GM12878 (cell line): ENCODE results near the gene FAM8A1. TPM values are rescaled to one million over a fixed set of nuclear protein-coding genes. Genes with fewer than 3 reads are reported as not detected.

Source experiments
- ATAC-seq: fragments of 200-7000 bp; cut with Tn5 transposase; 3 replicates; pipeline ENCODE4 v1.9.1; 2020; ENCODE audit warnings: mild to moderate bottlenecking, moderate library complexity
- BruUV-seq: library from RNA; stranded (reverse); fragments of 400-500 nt; replicated peaks from 2 replicates; lab custom pipeline; 2021; lab: Mats Ljungman, UMichigan
- CTCF ChIA-PET: fragments of 300-600 bp; sonication (Branson Sonifier 250); formaldehyde crosslinking; extraction: SDS; loops from one replicate; lab custom pipeline; 2021; ENCODE audit warnings: inconsistent platforms; lab: Yijun Ruan, JAX
- POLR2A ChIA-PET: fragments of 350-600 bp; formaldehyde crosslinking; extraction: SDS; loops from one replicate; lab custom pipeline; 2021; ENCODE audit warnings: inconsistent platforms; lab: Charles Lee
- RAD21 ChIA-PET: fragments of 300-600 bp; sonication (Branson Sonifier 250); formaldehyde crosslinking; loops from one replicate; lab custom pipeline; 2023; ENCODE audit warnings: antibody characterized with exemption; ENCODE audit not compliant: unreplicated experiment; lab: Charles Lee
- SMC1A ChIA-PET: fragments of 300-600 bp; sonication (Branson Sonifier 250); formaldehyde crosslinking; loops from one replicate; lab custom pipeline; 2023; ENCODE audit not compliant: unreplicated experiment, uncharacterized antibody; lab: Charles Lee
- DNase-seq: peaks from one replicate; pipeline ENCODE4 v3.0.0-alpha.2; 2011; ENCODE audit warnings: low read depth, low spot score
- FAIRE-seq: peaks from 3 replicates; lab custom pipeline; 2011; peaks lifted over from hg19 to GRCh38; lab: Jason Lieb, UNC
- H2AFZ ChIP-seq: 2 replicates; pipeline ENCODE4 v1.6.0; 2011; ENCODE audit warnings: low read depth, low read length, control low read depth; ENCODE audit not compliant: control insufficient read depth
- H3K27ac ChIP-seq: 2 replicates; pipeline ENCODE4 v1.5.1; 2011; ENCODE audit warnings: control low read depth; ENCODE audit not compliant: control insufficient read depth, insufficient read depth
- H3K27me3 ChIP-seq, 2 experiments: replicated peaks in 1 of 2; 2 replicates each; pipeline versions ENCODE4 v1.6.0 to v1.6.1; 2011; ENCODE audit warnings: low read length in 1 of 2; ENCODE audit not compliant: control insufficient read depth in 2 of 2, insufficient read depth in 2 of 2
- H3K36me3 ChIP-seq, 2 experiments: 2 replicates each; pipeline ENCODE4 v1.5.1; 2011; ENCODE audit warnings: low read length in 1 of 2; ENCODE audit not compliant: control insufficient read depth in 2 of 2, insufficient read depth in 2 of 2
- H3K4me1 ChIP-seq: 2 replicates; pipeline ENCODE4 v1.6.1; 2011; ENCODE audit warnings: mild to moderate bottlenecking, low read length, moderate library complexity, mixed read lengths; ENCODE audit not compliant: control insufficient read depth, insufficient read depth
- H3K4me2 ChIP-seq: 2 replicates; pipeline ENCODE4 v1.6.0; 2011; ENCODE audit warnings: control low read depth; ENCODE audit not compliant: control insufficient read depth, insufficient read depth
- H3K4me3 ChIP-seq: fragments of 200-600 bp; sonication (generic); 2 replicates; pipeline ENCODE4 v1.5.1; 2016
- H3K79me2 ChIP-seq: 2 replicates; pipeline ENCODE4 v1.6.0; 2011; ENCODE audit warnings: low read length; ENCODE audit not compliant: control insufficient read depth, insufficient read depth
- H3K9ac ChIP-seq: 2 replicates; pipeline ENCODE4 v1.8.0; 2011; ENCODE audit warnings: low read length, control low read depth, mixed read lengths; ENCODE audit not compliant: control insufficient read depth, insufficient read depth
- H3K9me3 ChIP-seq: replicated peaks from 3 replicates; pipeline ENCODE4 v1.5.1; 2011; ENCODE audit warnings: mild to moderate bottlenecking, low read length; ENCODE audit not compliant: control insufficient read depth, insufficient read depth
- H4K20me1 ChIP-seq: 2 replicates; pipeline ENCODE4 v1.6.0; 2011; ENCODE audit not compliant: control insufficient read depth, insufficient read depth
- EED ChIP-seq: sonication (generic); IDR thresholded peaks from 2 replicates; pipeline ENCODE4 v1.6.1; 2016; ENCODE audit warnings: antibody characterized with exemption, low read depth
- FOS ChIP-seq: IDR thresholded peaks from 3 replicates; pipeline ENCODE4 v1.6.1; 2011; ENCODE audit warnings: borderline replicate concordance; ENCODE audit not compliant: insufficient read length; ENCODE audit errors: extremely low read depth
- IRF3 ChIP-seq: fragments of 450-650 bp; IDR thresholded peaks from 2 replicates; pipeline ENCODE4 v1.6.1; 2014; ENCODE audit warnings: mild to moderate bottlenecking
- IRF4 ChIP-seq: IDR thresholded peaks from 2 replicates; pipeline ENCODE4 v1.6.1; 2011; ENCODE audit warnings: low read depth, low read length
- PBX3 ChIP-seq: IDR thresholded peaks from 2 replicates; pipeline ENCODE4 v1.6.1; 2011; ENCODE audit warnings: mild to moderate bottlenecking, low read depth, low read length, moderate library complexity; ENCODE audit not compliant: insufficient replicate concordance
- TAF1 ChIP-seq: IDR thresholded peaks from 2 replicates; pipeline ENCODE4 v1.6.1; 2011; ENCODE audit warnings: mild to moderate bottlenecking, low read depth, low read length, borderline replicate concordance
- WGBS: methylation state at CpG from one replicate; pipeline ENCODE4 v1.1.6; 2016; ENCODE audit warnings: low lambda C conversion rate; ENCODE audit not compliant: insufficient replicate concordance, insufficient coverage; ENCODE audit errors: missing lambda C conversion rate; 5-methylcytosine and 5-hydroxymethylcytosine counted together
- in situ Hi-C: fragments of 300-500 bp; cut with MboI; formaldehyde crosslinking; loops from 9 replicates; pipeline ENCODE4 v1.14.3; 2018; ENCODE audit warnings: mixed read lengths
- intact Hi-C: fragments of 100-400 bp; cut with micrococcal nuclease; formaldehyde crosslinking; loops from one replicate; pipeline ENCODE4 v1.14.2; 2022; ENCODE audit not compliant: unreplicated experiment
- polyA plus RNA-seq, 11 experiments: library from polyadenylated mRNA; depleted of rRNA in 4 of 11; unstranded in 6 of 11; stranded (reverse) in 5 of 11; fragments of >200 nt; fragmentation: Nextera tagmentation in 4 of 11; fragmentation: Illumina TruSeq in 1 of 11; extraction: Ambion mirVana in 4 of 11; extraction: Trizol in 1 of 11; gene quantifications; 1 replicate in 1 of 11; 2 replicates in 10 of 11; pipeline versions ENCODE4 v1.2.1 to v1.2.3, GENCODE V29; 2011 to 2016; ENCODE audit warnings: inconsistent platforms in 2 of 11, missing spikeins in 2 of 11, low read depth in 1 of 11
- total RNA-seq, 4 experiments: library from RNA; depleted of rRNA in 3 of 4; stranded (reverse); fragments of >200 nt in 3 of 4; fragmentation: Illumina TruSeq in 1 of 4; extraction: Trizol in 1 of 4; gene quantifications; 2 replicates each; pipeline versions ENCODE4 v1.2.1 to v1.2.3, GENCODE V29; 2013 to 2021

The FAM8A1 gene
- total and polyA plus RNA-seq, 10 of the 15 experiments (the other 5 are each of a cell fraction or from before 2014, with no cell fraction given), result 1.4 to 7.4 (median 3.6) TPM

- ChIA-PET POLR2A (interaction anchor here (0.8 to 1.0 kb wide), 2 partner anchors 9 to 23 kb away, joined by 3 read pairs; no protein-coding TSS in a partner anchor), RAD21 (no interaction called here), CTCF (interaction anchor here (1.1 to 1.3 kb wide), 2 partner anchors 10 to 52 kb away, joined by 3 read pairs; no protein-coding TSS in a partner anchor), SMC1A (interaction anchor here (1.1 to 1.9 kb wide), 4 partner anchors 8 to 33 kb away, joined by 3 to 6 read pairs (median 4); no protein-coding TSS in a partner anchor)
- Histone ChIP-seq H3K4me2 (no peak overlapping the region), H3K4me1 (0 out of 2 replicates have a peak, but pooled peaks cover 4% of the 10 kb centered on the region), H3K27me3 (no peaks in the 10 kb centered on the region), H3K9ac (no peak overlapping the region), H3K4me3 (no peak overlapping the region), H3K27ac (no peak overlapping the region), H3K9me3 (no peaks in the 10 kb centered on the region), H4K20me1 (no peaks in the 10 kb centered on the region), H3K36me3 (peaks cover 5 to 42% of the 10 kb centered on the region in 2 experiments), H2AFZ (no peak overlapping the region), H3K79me2 (peaks cover 6% of the 10 kb centered on the region)
- FAIRE-seq (no peak), DNase-seq (no peak), ATAC-seq (no peak)
- in situ Hi-C loops, result no loop called here
- 100% methylated on average over 4 of the region's 4 CpGs for WGBS
- TF ChIP-seq IRF3 (no peak), EED (no peak), TAF1 (no peak), PBX3 (no peak), IRF4 (no peak), FOS (no peak)
- no TSS peak for BruUV-seq
- intact Hi-C loops, result loop anchor here (5.0 kb wide), 1 partner anchor 37 kb away; no protein-coding TSS in a partner anchor
These were observed 35.5 kb downstream of the FAM8A1 start for GRCh38 chr6:17635568-17635967.
